ENCODE results near the gene GPATCH4.

GRCh38 chr1:156547982-156548381 is 53.3 kb downstream of the GPATCH4 start:
- TF ChIP-seq CTCF (conservative IDR thresholded peaks at IDR 0.05 in 1 of 2, IDR thresholded peaks at IDR 0.05 in 1 of 2; ENCODE audit: low read depth in 1 of 2, low read length in 2 of 2) (no peak), EZH2 (IDR thresholded peaks at IDR 0.05; ENCODE audit: low read length, missing control alignments) (no peak)
